Liver (tissue), 9 donors: ENCODE data around the gene NLGN1. TPM values are rescaled to one million over a fixed set of nuclear protein-coding genes. Genes with fewer than 3 reads are reported as not detected.

Experiments
- DNase-seq: peaks from one replicate; pipeline ENCODE4 v3.0.0-alpha.2; 2017; ENCODE audit warnings: low spot score
- H3K27ac ChIP-seq, 2 donors: one replicate each; pipeline ENCODE4 v1.7.0; 2013; ENCODE audit warnings: inconsistent platforms in 2 of 2, low read length in 2 of 2, control low read depth in 1 of 2, low read depth in 1 of 2, mild to moderate bottlenecking in 1 of 2
- H3K27me3 ChIP-seq, 4 donors: one replicate each; pipeline versions ENCODE4 v1.6.1 to v1.7.0; 2013; ENCODE audit warnings: low read length in 3 of 4, inconsistent platforms in 1 of 4, mild to moderate bottlenecking in 1 of 4, moderate library complexity in 1 of 4; ENCODE audit not compliant: control insufficient read depth in 4 of 4, insufficient read depth in 4 of 4
- H3K36me3 ChIP-seq, 4 donors: one replicate each; pipeline versions ENCODE4 v1.6.1 to v1.7.0; 2013; ENCODE audit warnings: low read length in 3 of 4, mild to moderate bottlenecking in 3 of 4, low read depth in 1 of 4, moderate library complexity in 1 of 4; ENCODE audit not compliant: control insufficient read depth in 4 of 4, insufficient read depth in 3 of 4
- H3K4me1 ChIP-seq, 4 donors: one replicate each; pipeline versions ENCODE4 v1.6.1 to v1.7.0; 2013; ENCODE audit warnings: low read length in 3 of 4, mild to moderate bottlenecking in 3 of 4, moderate library complexity in 1 of 4; ENCODE audit not compliant: control insufficient read depth in 4 of 4, insufficient read depth in 4 of 4
- H3K4me3 ChIP-seq, 3 donors: one replicate each; pipeline versions ENCODE4 v1.6.1 to v1.7.0; 2013; ENCODE audit warnings: low read length in 3 of 3, control low read depth in 1 of 3, low read depth in 1 of 3, mild to moderate bottlenecking in 1 of 3
- H3K9ac ChIP-seq, 2 donors: one replicate each; pipeline ENCODE4 v1.7.0; 2013; ENCODE audit warnings: low read length in 2 of 2, mild to moderate bottlenecking in 2 of 2, moderate library complexity in 2 of 2, control low read depth in 1 of 2, low read depth in 1 of 2
- H3K9me3 ChIP-seq, 4 donors: one replicate each; pipeline versions ENCODE4 v1.6.1 to v1.7.0; 2013; ENCODE audit warnings: low read length in 3 of 4; ENCODE audit not compliant: control insufficient read depth in 4 of 4
- CTCF ChIP-seq: fragments of 150-350 bp; IDR thresholded peaks from 2 replicates; pipeline ENCODE4 v1.5.1; 2017; ENCODE audit warnings: improper control_type of control experiment, low read depth, low read length; ENCODE audit not compliant: missing input control
- EGR1 ChIP-seq, 2 donors: IDR thresholded peaks; 2 replicates each; pipeline ENCODE4 v1.6.1; 2016 to 2018; ENCODE audit warnings: antibody characterized with exemption in 2 of 2, low read depth in 2 of 2
- FOXA1 ChIP-seq: IDR thresholded peaks from 2 replicates; pipeline ENCODE4 v1.6.1; 2016; ENCODE audit warnings: antibody characterized with exemption
- FOXA2 ChIP-seq: IDR thresholded peaks from 2 replicates; pipeline ENCODE4 v1.6.1; 2016; ENCODE audit warnings: antibody characterized with exemption
- GABPA ChIP-seq, 2 donors: IDR thresholded peaks in 1 of 2; conservative IDR thresholded peaks in 1 of 2; 2 replicates each; pipeline ENCODE4 v1.6.1; 2016; ENCODE audit warnings: antibody characterized with exemption in 2 of 2, mild to moderate bottlenecking in 1 of 2, moderate library complexity in 1 of 2
- HNF4A ChIP-seq, 2 donors: conservative IDR thresholded peaks; 2 replicates each; pipeline ENCODE4 v1.6.1; 2016; ENCODE audit warnings: antibody characterized with exemption in 2 of 2, mild to moderate bottlenecking in 2 of 2
- HNF4G ChIP-seq: IDR thresholded peaks from 2 replicates; pipeline ENCODE4 v1.6.1; 2016; ENCODE audit warnings: antibody characterized with exemption
- JUND ChIP-seq, 2 donors: IDR thresholded peaks; 2 replicates each; pipeline ENCODE4 v1.6.1; 2016; ENCODE audit warnings: antibody characterized with exemption in 2 of 2
- MAX ChIP-seq: IDR thresholded peaks from 2 replicates; pipeline ENCODE4 v1.6.1; 2016; ENCODE audit warnings: antibody characterized with exemption
- NR2F2 ChIP-seq: IDR thresholded peaks from 2 replicates; pipeline ENCODE4 v1.6.1; 2016; ENCODE audit warnings: antibody characterized with exemption
- RAD21 ChIP-seq, 2 donors: IDR thresholded peaks; 2 replicates each; pipeline ENCODE4 v1.6.1; 2016; ENCODE audit warnings: antibody characterized with exemption in 2 of 2, mild to moderate bottlenecking in 2 of 2
- REST ChIP-seq: IDR thresholded peaks from 2 replicates; pipeline ENCODE4 v1.6.1; 2016; ENCODE audit warnings: antibody characterized with exemption, mild to moderate bottlenecking
- RXRA ChIP-seq, 2 donors: IDR thresholded peaks; 2 replicates each; pipeline ENCODE4 v1.6.1; 2017 to 2018; ENCODE audit warnings: antibody characterized with exemption in 2 of 2, mild to moderate bottlenecking in 1 of 2
- SP1 ChIP-seq: IDR thresholded peaks from 2 replicates; pipeline ENCODE4 v1.6.1; 2018; ENCODE audit warnings: antibody characterized with exemption, mild to moderate bottlenecking
- TAF1 ChIP-seq: conservative IDR thresholded peaks from 2 replicates; pipeline ENCODE4 v1.6.1; 2016; ENCODE audit warnings: antibody characterized with exemption, mild to moderate bottlenecking
- YY1 ChIP-seq: IDR thresholded peaks from 2 replicates; pipeline ENCODE4 v1.6.1; 2016; ENCODE audit warnings: antibody characterized with exemption, mild to moderate bottlenecking
- ZBTB33 ChIP-seq: IDR thresholded peaks from 2 replicates; pipeline ENCODE4 v1.6.1; 2016; ENCODE audit warnings: antibody characterized with exemption
- WGBS: extraction: QIAGEN DNeasy Blood & Tissue Kit; methylation state at CpG from one replicate; pipeline ENCODE4 v1.1.7; 2013; 5-methylcytosine and 5-hydroxymethylcytosine counted together
- polyA plus RNA-seq, 2 donors: library from polyadenylated mRNA; stranded (reverse) in 1 of 2; unstranded in 1 of 2; fragments of 200-250 nt in 1 of 2; fragments of >200 nt in 1 of 2; fragmentation: Nextera tagmentation in 1 of 2; extraction: Ambion mirVana in 1 of 2; gene quantifications; one replicate each; pipeline versions ENCODE4 v1.2.1 to v1.2.3, GENCODE V29; 2013 to 2015
- total RNA-seq, 2 donors: library from RNA; depleted of rRNA; stranded (reverse); fragments of >200 nt; gene quantifications; one replicate each; pipeline ENCODE4 v1.2.3, GENCODE V29; 2014
- TF ChIP-seq, protein P1 (sequence below): IDR thresholded peaks from 2 replicates; pipeline ENCODE4 v1.6.1; 2016; ENCODE audit warnings: antibody characterized with exemption
- donor health status: healthy.
- donor health status: healthy.
- donor health status: healthy.
- donor health status: healthy.
- donor health status: healthy.

Gene NLGN1
- total and polyA plus RNA-seq, 4 donors: 0.02 to 0.67 (median 0.37) TPM; not detected in 1

- WGBS: 57% methylated on average over 4 of the region's 4 CpGs
- Histone ChIP-seq H3K27me3 (no peaks in the 10 kb centered on the region), H3K36me3 (no peaks in the 10 kb centered on the region), H3K27ac (no peak overlapping the region), H3K9me3 (no peaks in the 10 kb centered on the region), H3K4me1 (no peaks in the 10 kb centered on the region), H3K9ac (no peak overlapping the region), H3K4me3 (no peak overlapping the region)
- DNase-seq: no peak
- TF ChIP-seq EGR1 (IDR thresholded peaks at IDR 0.05; ENCODE audit: low read depth in 2 of 2): no peak
- no peak for TF ChIP-seq SP1
- no peak for TF ChIP-seq RAD21 (IDR thresholded peaks at IDR 0.05)
- no peak for TF ChIP-seq MAX
- no peak for TF ChIP-seq TAF1
- no peak for TF ChIP-seq CTCF
- TF ChIP-seq JUND (IDR thresholded peaks at IDR 0.05): no peak
- TF ChIP-seq FOXA1: no peak
- TF ChIP-seq NR2F2: no peak
- TF ChIP-seq, protein P1, sequence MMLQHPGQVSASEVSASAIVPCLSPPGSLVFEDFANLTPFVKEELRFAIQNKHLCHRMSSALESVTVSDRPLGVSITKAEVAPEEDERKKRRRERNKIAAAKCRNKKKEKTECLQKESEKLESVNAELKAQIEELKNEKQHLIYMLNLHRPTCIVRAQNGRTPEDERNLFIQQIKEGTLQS: no peak
- no peak for TF ChIP-seq GABPA (IDR thresholded peaks at IDR 0.05 in 1 of 2, conservative IDR thresholded peaks at IDR 0.05 in 1 of 2)
These were observed 514.6 kb downstream of the NLGN1 start for GRCh38 chr3:173912126-173912525.

GRCh38 chr3:173913397-173913796 lies 515.9 kb downstream of the NLGN1 start:
- 24% methylated on average over 2 of the region's 2 CpGs for WGBS
- Histone ChIP-seq H3K9me3 (no peaks in the 10 kb centered on the region), H3K4me1 (no peaks in the 10 kb centered on the region), H3K9ac (no peak overlapping the region), H3K27ac (no peak overlapping the region), H3K4me3 (no peak overlapping the region), H3K27me3 (no peaks in the 10 kb centered on the region), H3K36me3 (no peaks in the 10 kb centered on the region)
- no peak for DNase-seq
- TF ChIP-seq FOXA2 (no peak), HNF4A (conservative IDR thresholded peaks at IDR 0.05) (no peak), CTCF (no peak), ZBTB33 (no peak), RAD21 (IDR thresholded peaks at IDR 0.05) (no peak), TAF1 (no peak), EGR1 (IDR thresholded peaks at IDR 0.05; ENCODE audit: low read depth in 2 of 2) (no peak), GABPA (IDR thresholded peaks at IDR 0.05 in 1 of 2, conservative IDR thresholded peaks at IDR 0.05 in 1 of 2) (no peak), YY1 (no peak), REST (no peak), RXRA (IDR thresholded peaks at IDR 0.05) (no peak), JUND (IDR thresholded peaks at IDR 0.05) (no peak), SP1 (no peak), NR2F2 (no peak), MAX (no peak), HNF4G (no peak), FOXA1 (no peak)
- TF ChIP-seq, protein P1: no peak
